Fibroblast of the aortic adventitia (primary cell): ENCODE data around the gene ELAC1. TPM values are rescaled to one million over a fixed set of nuclear protein-coding genes. Genes with fewer than 3 reads are reported as not detected.
A peak's percentile ranks its signal among the peaks of the same experiment; 100 is the strongest.
"Not testable (repeated sequence)": the region's sequence is repeated elsewhere in the genome, so short reads cannot be mapped to it uniquely, and the experiment has no call there.

Experiments
- DNase-seq: peaks from one replicate; pipeline ENCODE4 v3.0.0-alpha.2; 2010; ENCODE audit warnings: low read depth
- H3K4me3 ChIP-seq: 2 replicates; pipeline ENCODE4 v1.5.1; 2011; ENCODE audit warnings: low read depth, mild to moderate bottlenecking, control low read depth, low read length, moderate library complexity
- CTCF ChIP-seq: IDR thresholded peaks from 2 replicates; pipeline ENCODE4 v1.5.1; 2011; ENCODE audit warnings: mild to moderate bottlenecking, low read length, control low read depth, inconsistent platforms; ENCODE audit not compliant: insufficient read depth
- total RNA-seq: library from RNA; depleted of rRNA; stranded (reverse); fragments of >200 nt; gene quantifications from 2 replicates; pipeline ENCODE4 v1.2.3, GENCODE V29; 2012; ENCODE audit warnings: low replicate concordance

Gene ELAC1
- total RNA-seq, 1 donor, result 12.5 TPM

- H3K4me3 ChIP-seq, result no peak overlapping the region
- TF ChIP-seq CTCF, result no peak
- DNase-seq, result peak; percentile 45
Measured at GRCh38 chr18:50986360-50987087, 18.7 kb downstream of the ELAC1 start.

GRCh38 chr18:50987261-50987660, 19.4 kb downstream of the ELAC1 start:
- peak; percentile 19 for DNase-seq
- TF ChIP-seq CTCF, result no peak
- H3K4me3 ChIP-seq, result no peak overlapping the region

GRCh38 chr18:50989711-50990110, 21.9 kb downstream of the ELAC1 start:
- no peak for TF ChIP-seq CTCF
- no peak overlapping the region for H3K4me3 ChIP-seq
- no peak for DNase-seq

GRCh38 chr18:50992351-50992762, 24.5 kb downstream of the ELAC1 start:
- no peak for TF ChIP-seq CTCF
- DNase-seq, result no peak
- no peak overlapping the region for H3K4me3 ChIP-seq

- H3K4me3 ChIP-seq, result no peak overlapping the region
- no peak for DNase-seq
- TF ChIP-seq CTCF, result no peak
Measured at GRCh38 chr18:50994031-50994430, 26.2 kb downstream of the ELAC1 start.

- DNase-seq, H3K4me3 ChIP-seq: not testable (repeated sequence)
Measured at GRCh38 chr18:51003174-51003573, 35.3 kb downstream of the ELAC1 start.

GRCh38 chr18:51006061-51006818, 38.4 kb downstream of the ELAC1 start:
- DNase-seq, result no peak
- TF ChIP-seq CTCF, result no peak
- no peak overlapping the region for H3K4me3 ChIP-seq
